DND-41 (cell line): ENCODE measurements around the gene PPEF1.

Experiments
- EZH2 ChIP-seq: IDR thresholded peaks from 3 replicates; pipeline ENCODE4 v1.6.1; 2012; ENCODE audit warnings: borderline replicate concordance, low read depth, mild to moderate bottlenecking, moderate library complexity, low read length, inconsistent platforms; ENCODE audit not compliant: severe bottlenecking
- TF ChIP-seq, protein P1 (sequence below): IDR thresholded peaks from 2 replicates; pipeline ENCODE4 v1.5.1; 2012; ENCODE audit warnings: borderline replicate concordance, low read length, moderate library complexity, mild to moderate bottlenecking; ENCODE audit not compliant: poor library complexity, severe bottlenecking; ENCODE audit errors: extremely low read depth

DNA sequence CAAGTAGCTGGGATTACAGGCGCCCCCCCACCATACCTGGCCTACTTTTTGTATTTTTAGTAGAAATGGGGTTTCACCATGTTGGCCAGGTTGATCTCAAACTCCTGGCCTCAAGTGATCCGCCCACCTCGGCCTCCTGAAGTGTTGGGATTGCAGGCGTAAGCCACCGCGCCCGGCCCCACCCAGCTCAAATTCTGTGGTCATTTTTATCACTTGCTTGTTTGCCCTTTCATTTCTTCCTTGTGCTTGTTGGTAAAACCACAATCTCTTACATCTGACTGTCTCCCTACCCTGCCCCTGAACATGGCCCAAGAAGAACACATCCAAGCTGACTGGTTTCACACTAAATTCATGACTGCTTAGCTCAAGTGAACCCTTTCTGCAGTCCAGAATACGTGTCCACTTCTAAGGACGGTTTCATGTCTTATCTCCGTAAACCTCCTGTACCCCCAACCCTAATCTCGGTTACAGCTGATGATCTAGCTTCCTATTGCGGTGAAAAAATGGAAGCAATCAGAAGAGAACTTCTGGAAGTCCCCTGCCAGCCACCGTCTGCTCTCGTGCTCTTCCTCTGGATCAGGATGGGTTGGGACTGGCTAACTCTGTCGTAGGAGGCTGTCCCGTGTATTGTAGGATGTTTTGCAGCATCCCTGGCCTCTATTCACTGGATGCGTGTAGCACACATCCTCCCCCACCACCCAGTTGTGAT, 30.1 kb upstream of the PPEF1 start:
- TF ChIP-seq, protein P1, sequence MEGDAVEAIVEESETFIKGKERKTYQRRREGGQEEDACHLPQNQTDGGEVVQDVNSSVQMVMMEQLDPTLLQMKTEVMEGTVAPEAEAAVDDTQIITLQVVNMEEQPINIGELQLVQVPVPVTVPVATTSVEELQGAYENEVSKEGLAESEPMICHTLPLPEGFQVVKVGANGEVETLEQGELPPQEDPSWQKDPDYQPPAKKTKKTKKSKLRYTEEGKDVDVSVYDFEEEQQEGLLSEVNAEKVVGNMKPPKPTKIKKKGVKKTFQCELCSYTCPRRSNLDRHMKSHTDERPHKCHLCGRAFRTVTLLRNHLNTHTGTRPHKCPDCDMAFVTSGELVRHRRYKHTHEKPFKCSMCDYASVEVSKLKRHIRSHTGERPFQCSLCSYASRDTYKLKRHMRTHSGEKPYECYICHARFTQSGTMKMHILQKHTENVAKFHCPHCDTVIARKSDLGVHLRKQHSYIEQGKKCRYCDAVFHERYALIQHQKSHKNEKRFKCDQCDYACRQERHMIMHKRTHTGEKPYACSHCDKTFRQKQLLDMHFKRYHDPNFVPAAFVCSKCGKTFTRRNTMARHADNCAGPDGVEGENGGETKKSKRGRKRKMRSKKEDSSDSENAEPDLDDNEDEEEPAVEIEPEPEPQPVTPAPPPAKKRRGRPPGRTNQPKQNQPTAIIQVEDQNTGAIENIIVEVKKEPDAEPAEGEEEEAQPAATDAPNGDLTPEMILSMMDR: no peak
- TF ChIP-seq EZH2: no peak
